Stimulated activated CD4-positive, alpha-beta T cell treated with anti-CD3 and anti-CD28 coated beads, Interleukin-12 subunit alpha, Interleukin-12 subunit beta, amount 100 ng/mL, for 24 hours (primary cell): ENCODE measurements around the gene CNOT9.
A peak's percentile ranks its signal among the peaks of the same experiment; 100 is the strongest.
"Not testable (repeated sequence)": the region's sequence is repeated elsewhere in the genome, so short reads cannot be mapped to it uniquely, and the experiment has no call there.

Experiments
- DNase-seq, 2 experiments: peaks; one replicate each; pipeline ENCODE4 v3.0.0-alpha.2; 2020; ENCODE audit warnings: low read depth in 2 of 2

CNOT9 gene, protein sequence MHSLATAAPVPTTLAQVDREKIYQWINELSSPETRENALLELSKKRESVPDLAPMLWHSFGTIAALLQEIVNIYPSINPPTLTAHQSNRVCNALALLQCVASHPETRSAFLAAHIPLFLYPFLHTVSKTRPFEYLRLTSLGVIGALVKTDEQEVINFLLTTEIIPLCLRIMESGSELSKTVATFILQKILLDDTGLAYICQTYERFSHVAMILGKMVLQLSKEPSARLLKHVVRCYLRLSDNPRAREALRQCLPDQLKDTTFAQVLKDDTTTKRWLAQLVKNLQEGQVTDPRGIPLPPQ

DNA sequence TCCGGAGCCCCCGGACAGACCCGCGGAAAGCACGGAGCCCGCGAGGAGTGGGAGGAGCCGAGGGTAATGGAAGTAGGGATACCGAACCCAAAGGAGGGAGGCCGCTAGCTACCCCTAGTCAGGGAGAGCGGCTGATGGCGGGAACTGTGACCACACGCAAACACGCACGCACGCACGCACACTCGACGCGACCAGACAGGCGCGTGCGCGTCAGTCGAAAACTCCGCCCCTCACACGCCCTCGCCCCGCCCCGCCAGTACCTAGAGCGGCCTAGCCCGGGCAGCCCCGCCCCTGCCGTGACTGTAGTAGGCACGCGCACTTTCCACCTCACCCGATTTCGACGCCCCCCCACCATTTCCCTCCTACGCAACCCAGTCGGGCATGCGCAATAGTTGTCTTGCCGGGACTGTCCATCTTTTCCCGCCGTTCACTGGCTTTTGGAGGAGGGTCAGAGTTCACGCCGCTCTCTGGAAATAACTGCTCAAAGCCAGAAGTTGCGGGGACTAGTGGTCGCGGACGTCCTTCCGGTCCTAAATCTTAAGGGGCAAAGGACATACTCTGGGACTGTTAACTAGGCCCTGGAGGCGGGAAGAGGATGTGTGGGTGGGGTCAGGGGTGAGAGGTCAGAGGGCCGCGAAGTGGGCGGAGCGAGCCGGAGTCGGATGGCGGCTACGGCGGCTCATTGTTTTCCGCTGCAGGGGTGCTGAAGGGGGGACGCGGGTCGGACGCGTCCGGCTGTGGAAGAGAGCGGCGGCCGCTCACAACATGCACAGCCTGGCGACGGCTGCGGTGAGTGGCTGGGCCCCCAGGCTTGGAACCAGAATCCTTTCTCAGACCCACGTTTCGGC lies at the start of gene CNOT9, which contains the start of gene USP37:
TSS of gene CNOT9 (plus strand) at position 650 of the 848 bp plus-strand sequence. CDS start at position 766, 116 bp downstream.
TSS of gene USP37 (minus strand) at position 162 of the 848 bp plus-strand sequence. CDS start 9,698 bp downstream, outside the sequence.
- DNase-seq: peak; percentile 100

DNA sequence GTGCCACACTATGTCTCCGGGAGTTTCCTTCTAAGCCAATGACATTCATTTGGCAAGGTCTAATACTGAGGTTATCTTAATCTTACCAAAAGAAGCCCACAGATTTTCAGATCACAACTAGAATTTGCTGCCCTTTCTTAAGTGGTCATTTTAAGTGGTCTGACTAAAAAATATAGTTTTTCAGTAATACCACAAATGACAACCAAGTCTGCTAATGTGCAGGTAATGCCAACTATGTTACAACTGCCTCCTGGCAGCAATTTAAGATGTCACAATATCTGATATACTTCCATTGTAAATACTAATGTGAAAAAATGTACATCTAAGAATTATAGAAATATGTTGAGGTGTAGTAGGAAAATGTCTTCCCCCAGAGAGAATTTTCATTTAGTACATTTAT lies 49.8 kb upstream of the CNOT9 start:
- no peak for DNase-seq

DNA sequence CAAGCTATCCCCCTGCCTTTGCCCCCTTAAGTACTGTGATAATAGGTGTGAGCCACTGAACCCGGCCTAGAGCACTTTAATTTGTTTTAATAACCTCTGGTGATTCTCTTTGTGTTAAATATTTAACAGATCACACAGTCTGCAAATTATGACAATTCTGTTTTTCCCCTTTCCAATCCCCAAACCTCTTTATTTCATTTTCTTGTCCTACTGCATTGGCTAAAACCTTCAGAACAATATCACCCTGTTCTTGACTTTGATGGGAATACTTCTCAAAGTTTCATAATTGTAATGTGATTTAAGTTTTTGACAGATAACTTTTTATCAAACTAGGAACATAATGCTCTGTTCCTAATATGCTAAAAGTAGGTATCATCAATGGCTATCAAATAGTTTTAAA lies 45.0 kb upstream of the CNOT9 start:
- DNase-seq: no peak

GRCh38 chr2:218528409-218528808 lies 40.2 kb upstream of the CNOT9 start:
- not testable (repeated sequence) for DNase-seq

- DNase-seq: no peak
Measured at GRCh38 chr2:218529990-218530389, 38.6 kb upstream of the CNOT9 start.

DNA sequence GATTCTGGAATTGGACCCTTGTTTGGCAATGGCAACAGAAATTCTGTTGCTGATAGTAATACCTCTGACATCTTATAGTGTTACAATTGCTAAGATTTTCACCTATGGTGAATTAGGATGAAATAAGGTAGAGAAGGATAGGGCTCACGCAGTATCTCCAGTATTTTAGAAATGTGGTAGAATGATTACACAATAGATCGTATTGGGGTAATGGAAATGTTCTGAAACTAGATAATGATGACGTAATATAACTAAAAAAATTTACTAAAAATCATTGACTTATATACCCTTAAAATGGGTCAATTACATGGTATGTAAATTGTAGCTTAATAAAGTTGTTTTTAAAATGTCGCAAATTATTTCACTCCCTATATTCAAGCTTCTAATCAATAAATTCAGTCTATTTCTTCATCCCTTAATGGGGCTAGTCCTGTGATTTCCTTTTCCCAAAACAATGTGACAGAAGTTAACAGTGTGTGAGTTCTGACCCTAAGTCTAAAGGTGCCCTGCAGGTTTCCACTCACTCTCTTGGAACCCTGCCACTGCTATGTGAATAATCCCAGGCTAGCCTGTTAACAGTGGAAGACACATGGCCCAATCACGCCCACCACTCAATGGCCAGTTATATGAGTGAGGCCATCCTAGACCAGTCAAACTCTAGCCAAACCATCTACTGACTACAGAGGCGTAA lies 31.7 kb upstream of the CNOT9 start:
- no peak for DNase-seq

GRCh38 chr2:218540015-218540414 lies 28.6 kb upstream of the CNOT9 start:
- DNase-seq: no peak

- no peak for DNase-seq
Measured at GRCh38 chr2:218546012-218546411, 22.6 kb upstream of the CNOT9 start.

DNA sequence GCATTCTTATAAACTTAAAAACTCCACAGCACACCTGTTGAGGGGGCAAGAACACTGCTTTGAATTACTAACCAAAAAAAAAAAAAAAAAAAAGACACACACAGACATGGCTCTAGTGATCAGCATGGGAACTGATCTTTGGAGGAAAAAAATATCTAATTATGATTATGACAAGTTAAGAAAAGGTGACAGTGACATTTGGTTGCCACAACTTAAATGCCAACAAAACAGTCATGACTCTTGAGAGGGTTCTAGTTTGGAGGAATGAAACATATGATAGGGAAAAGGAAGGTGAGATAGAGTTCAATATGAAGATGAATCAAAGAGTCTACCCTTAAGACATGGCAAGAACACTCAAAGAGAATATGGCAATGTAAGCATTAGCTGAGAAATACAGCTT lies 21.1 kb upstream of the CNOT9 start:
- no peak for DNase-seq

- no peak for DNase-seq
Measured at GRCh38 chr2:218547978-218548377, 20.7 kb upstream of the CNOT9 start.

DNA sequence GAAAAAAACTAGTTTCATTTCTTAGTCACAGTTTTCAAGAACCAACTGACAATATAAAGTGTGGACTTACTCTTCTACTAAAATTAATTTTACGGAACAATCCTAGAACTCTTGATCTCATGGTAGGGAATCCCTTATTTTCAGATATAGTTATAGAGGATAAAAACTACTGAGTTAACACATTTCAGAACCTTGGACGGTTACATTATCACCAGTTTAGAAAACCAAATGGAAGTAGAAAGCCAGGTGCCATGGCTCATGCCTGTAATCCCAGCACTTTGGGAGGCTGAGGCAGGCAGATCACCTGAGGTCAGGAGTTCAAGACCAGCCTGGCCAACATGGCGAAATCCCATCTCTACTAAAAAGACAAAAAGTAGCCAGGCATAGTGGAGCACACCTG lies 14.4 kb upstream of the CNOT9 start:
- DNase-seq: not testable (repeated sequence)

- DNase-seq: no peak
Measured at GRCh38 chr2:218555527-218555926, 13.1 kb upstream of the CNOT9 start.

DNA sequence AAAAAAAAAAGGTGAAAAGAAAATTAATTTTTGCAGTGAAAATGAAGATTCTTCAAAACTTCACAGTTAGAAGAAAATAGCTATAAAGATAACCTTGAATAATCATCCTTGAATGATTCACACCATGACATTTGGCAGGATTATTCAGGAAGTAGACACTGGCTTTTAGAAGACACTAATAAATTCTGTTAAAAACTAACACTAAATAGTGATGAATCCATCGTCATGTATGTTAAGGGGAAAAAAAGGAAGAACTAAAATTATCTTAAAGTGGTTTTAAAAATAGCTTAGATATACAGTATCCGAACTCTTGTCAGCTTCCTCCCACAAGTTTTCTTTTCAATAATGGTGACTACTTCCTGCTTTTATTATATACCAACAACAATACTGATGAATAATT lies 10.7 kb upstream of the CNOT9 start:
- DNase-seq: no peak

GRCh38 chr2:218558986-218559385 lies 9.7 kb upstream of the CNOT9 start:
- DNase-seq: no peak

GRCh38 chr2:218564056-218564455 lies 4.6 kb upstream of the CNOT9 start:
- DNase-seq: no peak

DNA sequence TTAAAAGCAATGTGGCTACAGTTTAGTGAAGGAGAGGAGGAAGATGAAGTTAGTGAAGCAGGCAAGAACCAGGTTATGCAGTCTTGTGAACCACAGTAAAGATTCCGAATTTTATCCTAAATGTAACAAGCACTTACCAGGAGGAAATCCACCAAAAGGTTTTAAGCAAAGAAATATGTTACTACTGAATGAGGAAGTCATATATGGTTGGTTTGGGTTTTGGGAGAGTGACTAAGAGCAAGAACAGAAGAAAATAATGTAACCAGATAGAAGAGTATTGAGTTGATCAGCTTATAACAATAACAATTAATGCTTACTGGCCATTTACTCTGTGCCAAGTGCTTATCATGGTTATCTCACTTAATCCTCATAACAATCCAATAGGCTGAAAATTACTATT lies 2.3 kb upstream of the CNOT9 start:
- no peak for DNase-seq

- peak in 1 of 2 experiments; percentile 61 for DNase-seq
Measured at GRCh38 chr2:218567797-218568189, 846 bp upstream of the CNOT9 start.

GRCh38 chr2:218569038-218569431 lies 396 bp downstream of the CNOT9 start:
- DNase-seq: peak in 1 of 2 experiments; percentile 56

GRCh38 chr2:218569661-218570500 lies 1.2 kb downstream of the CNOT9 start:
- DNase-seq: no peak

DNA sequence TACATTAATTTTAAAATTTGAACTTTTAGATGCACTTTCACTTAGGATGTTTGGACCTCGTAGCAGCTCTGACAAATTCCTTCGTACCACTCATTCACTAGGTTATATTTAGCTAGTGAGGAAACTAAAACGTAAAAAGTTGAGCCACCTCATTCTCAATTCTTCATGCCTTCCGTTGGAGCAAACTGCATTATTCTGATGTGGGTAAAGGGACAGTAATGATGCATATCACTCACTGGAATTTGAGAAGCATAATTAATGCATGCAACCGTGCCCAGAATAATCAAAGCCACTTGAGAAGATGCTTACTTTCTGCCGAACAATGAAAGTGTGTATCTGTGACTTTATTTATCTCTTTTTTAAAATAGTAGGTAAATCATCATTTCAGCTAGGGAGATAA lies 2.2 kb downstream of the CNOT9 start:
- no peak for DNase-seq

DNA sequence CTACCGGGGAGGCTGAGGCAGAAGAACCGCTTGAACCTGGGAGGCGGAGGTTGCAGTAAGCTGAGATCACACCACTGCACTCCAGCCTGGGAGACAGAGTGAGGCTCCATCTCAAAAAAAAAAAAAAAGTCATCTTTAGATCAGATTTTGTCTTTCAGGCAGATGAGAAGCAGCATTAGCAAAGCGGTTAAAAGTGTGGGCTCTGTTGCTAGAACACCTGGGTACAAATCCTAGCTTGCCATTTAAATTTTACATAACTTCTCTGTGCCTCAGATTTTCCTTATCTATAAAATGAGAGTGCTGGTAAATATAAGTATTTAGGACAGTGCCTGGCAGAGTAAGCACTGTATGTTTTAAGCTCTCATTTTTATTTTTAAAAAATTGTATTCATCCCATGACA lies 8.2 kb downstream of the CNOT9 start:
- DNase-seq: no peak
